HG02981 (cell line): ENCODE measurements around the gene KCNIP1.

Experiments used
- ATAC-seq: cut with Tn5 transposase; IDR thresholded peaks from one replicate; pipeline ENCODE4 v1.9.1; 2021; ENCODE audit warnings: mild to moderate bottlenecking, moderate library complexity; ENCODE audit not compliant: unreplicated experiment

The KCNIP1 gene

GRCh38 chr5:170482511-170482910 is 21.3 kb upstream of the KCNIP1 start:
- no peak for ATAC-seq

- ATAC-seq = no peak
Measured at GRCh38 chr5:170483701-170484458, 19.9 kb upstream of the KCNIP1 start.

- ATAC-seq = no peak
Measured at GRCh38 chr5:170484459-170484831, 19.4 kb upstream of the KCNIP1 start.

- ATAC-seq = no peak
Measured at GRCh38 chr5:170484847-170485615, 18.8 kb upstream of the KCNIP1 start.

- no peak for ATAC-seq
Measured at GRCh38 chr5:170485616-170485911, 18.3 kb upstream of the KCNIP1 start.

- ATAC-seq = no peak
Measured at GRCh38 chr5:170486371-170486770, 17.4 kb upstream of the KCNIP1 start.

- ATAC-seq = no peak
Measured at GRCh38 chr5:170488570-170488969, 15.2 kb upstream of the KCNIP1 start.

GRCh38 chr5:170489199-170489598 is 14.6 kb upstream of the KCNIP1 start:
- no peak for ATAC-seq

GRCh38 chr5:170490381-170490780 is 13.4 kb upstream of the KCNIP1 start:
- ATAC-seq = no peak

- ATAC-seq = no peak
Measured at GRCh38 chr5:170491479-170491878, 12.3 kb upstream of the KCNIP1 start.

GRCh38 chr5:170493028-170493820 is 10.6 kb upstream of the KCNIP1 start:
- no peak for ATAC-seq

- ATAC-seq = no peak
Measured at GRCh38 chr5:170494041-170494440, 9.8 kb upstream of the KCNIP1 start.

GRCh38 chr5:170495825-170496661 is 7.8 kb upstream of the KCNIP1 start:
- ATAC-seq = no peak

- ATAC-seq = no peak
Measured at GRCh38 chr5:170496662-170497028, 7.2 kb upstream of the KCNIP1 start.

- ATAC-seq = no peak
Measured at GRCh38 chr5:170497311-170498038, 6.3 kb upstream of the KCNIP1 start.

GRCh38 chr5:170498811-170499351 is 4.9 kb upstream of the KCNIP1 start:
- ATAC-seq = no peak

- ATAC-seq = no peak
Measured at GRCh38 chr5:170499621-170500020, 4.2 kb upstream of the KCNIP1 start.

GRCh38 chr5:170501361-170501760 is 2.5 kb upstream of the KCNIP1 start:
- ATAC-seq = no peak

GRCh38 chr5:170501931-170502330 is 1.9 kb upstream of the KCNIP1 start:
- ATAC-seq = no peak
